GM12873 (cell line): Measurements from ENCODE around the gene ABLIM2.

ENCODE experiments used
- CTCF ChIP-seq: IDR thresholded peaks from 2 replicates; pipeline ENCODE4 v1.5.1; 2012; ENCODE audit warnings: low read depth, mild to moderate bottlenecking, moderate library complexity, low read length, control low read depth; ENCODE audit not compliant: insufficient read depth; ENCODE audit errors: missing control alignments

The ABLIM2 gene

GRCh38 chr4:8108261-8108660 lies 50.4 kb downstream of the ABLIM2 start:
- TF ChIP-seq CTCF: no peak

- no peak for TF ChIP-seq CTCF
Measured at GRCh38 chr4:8107146-8107657, 51.4 kb downstream of the ABLIM2 start.

- no peak for TF ChIP-seq CTCF
Measured at GRCh38 chr4:8106451-8107025, 52.1 kb downstream of the ABLIM2 start.

GRCh38 chr4:8105306-8106100 lies 53.1 kb downstream of the ABLIM2 start:
- no peak for TF ChIP-seq CTCF

- TF ChIP-seq CTCF: no peak
Measured at GRCh38 chr4:8104491-8105305, 53.9 kb downstream of the ABLIM2 start.

- TF ChIP-seq CTCF: no peak
Measured at GRCh38 chr4:8103421-8104390, 54.9 kb downstream of the ABLIM2 start.
